Measurements from ENCODE around the gene KIF4A.

DNA sequence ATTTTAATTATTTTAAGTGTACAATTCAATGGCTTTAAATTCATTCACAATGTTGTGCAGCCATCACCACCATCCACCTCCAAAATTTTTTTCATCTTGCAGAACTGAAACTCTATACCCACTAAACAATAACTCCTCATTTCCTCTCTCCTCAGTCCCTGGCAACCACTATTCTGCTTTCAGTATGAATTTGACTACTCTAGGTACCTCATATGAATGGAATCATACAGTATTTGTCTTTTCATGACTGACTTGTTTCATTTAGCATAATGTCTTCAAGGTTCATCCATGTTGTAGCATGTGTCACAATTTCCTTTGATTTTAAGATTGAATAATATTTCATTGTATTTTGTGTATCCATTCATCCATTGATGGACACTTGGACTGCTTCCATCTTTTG, 46.9 kb downstream of the KIF4A start:
- TF ChIP-seq CTCF (conservative IDR thresholded peaks at IDR 0.05; ENCODE audit: low read depth, low read length) (no peak), MXI1 (IDR thresholded peaks at IDR 0.05; ENCODE audit: borderline replicate concordance, low read depth, low read length) (no peak), POLR2A (IDR thresholded peaks at IDR 0.05; ENCODE audit: low read depth, low read length) (no peak), USF2 (IDR thresholded peaks at IDR 0.05; ENCODE audit: low read depth, low read length) (no peak), MAZ (IDR thresholded peaks at IDR 0.05; ENCODE audit: borderline replicate concordance, low read depth, low read length) (no peak), RAD21 (IDR thresholded peaks at IDR 0.05; ENCODE audit: low read length) (no peak), SMC3 (IDR thresholded peaks at IDR 0.05; ENCODE audit: low read depth, low read length) (no peak), RCOR1 (IDR thresholded peaks at IDR 0.05; ENCODE audit: insufficient replicate concordance, low read length) (no peak), RFX5 (IDR thresholded peaks at IDR 0.05; ENCODE audit: low read depth, low read length) (no peak)
